ENCODE results near the gene MICU1. TPM values are rescaled to one million over a fixed set of nuclear protein-coding genes. Genes with fewer than 3 reads are reported as not detected.

MICU1 gene
- polyA plus RNA-seq, 1 of the 3 experiments (the other 2 are of a cell fraction), result 24.6 TPM

- ChIA-PET POLR2A (interaction anchor here (0.5 kb wide), 1 partner anchor 28 kb away, joined by 3 read pairs; no protein-coding TSS in a partner anchor), CTCF (interaction anchor here (0.9 kb wide), 1 partner anchor 19 kb away, joined by 3 read pairs; no protein-coding TSS in a partner anchor)
- Histone ChIP-seq H3K9ac (no peak overlapping the region), H3K79me2 (ENCODE audit: insufficient read depth) (no peaks in the 10 kb centered on the region), H3K9me3 (no peaks in the 10 kb centered on the region), H3F3A (replicated peaks; ENCODE audit: insufficient read depth) (no peaks in the 10 kb centered on the region), H3K4me2 (no peak overlapping the region), H3K4me1 (ENCODE audit: control insufficient read depth in 1 of 2, insufficient read depth in 2 of 2, low read depth in 1 of 2, low read length in 1 of 2) (no peaks in the 10 kb centered on the region), H3K4me3 (ENCODE audit: low read depth in 2 of 2, low read length in 1 of 2) (no peak overlapping the region), H3K27ac (ENCODE audit: low read depth in 2 of 2, low read length in 1 of 2) (no peak overlapping the region), H3K9me2 (no peaks in the 10 kb centered on the region), H3K36me3 (replicated peaks in 1 of 2; ENCODE audit: control insufficient read depth in 1 of 2, insufficient read depth in 2 of 2, low read length in 1 of 2) (no peaks in the 10 kb centered on the region), H3K27me3 (ENCODE audit: insufficient read depth) (no peaks in the 10 kb centered on the region), H2AFZ (ENCODE audit: low read depth) (no peak overlapping the region), H4K20me1 (ENCODE audit: insufficient read depth) (no peaks in the 10 kb centered on the region)
- TF ChIP-seq JUND (IDR thresholded peaks at IDR 0.05) (no peak), NRF1 (IDR thresholded peaks at IDR 0.05; ENCODE audit: low read depth, low read length) (no peak), FOXJ3 (CRISPR knock-in tag; IDR thresholded peaks at IDR 0.05) (no peak), SMC3 (IDR thresholded peaks at IDR 0.05; ENCODE audit: low read depth, low read length) (no peak)
- TF ChIP-seq, protein P1, sequence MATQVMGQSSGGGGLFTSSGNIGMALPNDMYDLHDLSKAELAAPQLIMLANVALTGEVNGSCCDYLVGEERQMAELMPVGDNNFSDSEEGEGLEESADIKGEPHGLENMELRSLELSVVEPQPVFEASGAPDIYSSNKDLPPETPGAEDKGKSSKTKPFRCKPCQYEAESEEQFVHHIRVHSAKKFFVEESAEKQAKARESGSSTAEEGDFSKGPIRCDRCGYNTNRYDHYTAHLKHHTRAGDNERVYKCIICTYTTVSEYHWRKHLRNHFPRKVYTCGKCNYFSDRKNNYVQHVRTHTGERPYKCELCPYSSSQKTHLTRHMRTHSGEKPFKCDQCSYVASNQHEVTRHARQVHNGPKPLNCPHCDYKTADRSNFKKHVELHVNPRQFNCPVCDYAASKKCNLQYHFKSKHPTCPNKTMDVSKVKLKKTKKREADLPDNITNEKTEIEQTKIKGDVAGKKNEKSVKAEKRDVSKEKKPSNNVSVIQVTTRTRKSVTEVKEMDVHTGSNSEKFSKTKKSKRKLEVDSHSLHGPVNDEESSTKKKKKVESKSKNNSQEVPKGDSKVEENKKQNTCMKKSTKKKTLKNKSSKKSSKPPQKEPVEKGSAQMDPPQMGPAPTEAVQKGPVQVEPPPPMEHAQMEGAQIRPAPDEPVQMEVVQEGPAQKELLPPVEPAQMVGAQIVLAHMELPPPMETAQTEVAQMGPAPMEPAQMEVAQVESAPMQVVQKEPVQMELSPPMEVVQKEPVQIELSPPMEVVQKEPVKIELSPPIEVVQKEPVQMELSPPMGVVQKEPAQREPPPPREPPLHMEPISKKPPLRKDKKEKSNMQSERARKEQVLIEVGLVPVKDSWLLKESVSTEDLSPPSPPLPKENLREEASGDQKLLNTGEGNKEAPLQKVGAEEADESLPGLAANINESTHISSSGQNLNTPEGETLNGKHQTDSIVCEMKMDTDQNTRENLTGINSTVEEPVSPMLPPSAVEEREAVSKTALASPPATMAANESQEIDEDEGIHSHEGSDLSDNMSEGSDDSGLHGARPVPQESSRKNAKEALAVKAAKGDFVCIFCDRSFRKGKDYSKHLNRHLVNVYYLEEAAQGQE (IDR thresholded peaks at IDR 0.05; ENCODE audit: low read depth, low read length), result no peak
- TF ChIP-seq, protein P2, sequence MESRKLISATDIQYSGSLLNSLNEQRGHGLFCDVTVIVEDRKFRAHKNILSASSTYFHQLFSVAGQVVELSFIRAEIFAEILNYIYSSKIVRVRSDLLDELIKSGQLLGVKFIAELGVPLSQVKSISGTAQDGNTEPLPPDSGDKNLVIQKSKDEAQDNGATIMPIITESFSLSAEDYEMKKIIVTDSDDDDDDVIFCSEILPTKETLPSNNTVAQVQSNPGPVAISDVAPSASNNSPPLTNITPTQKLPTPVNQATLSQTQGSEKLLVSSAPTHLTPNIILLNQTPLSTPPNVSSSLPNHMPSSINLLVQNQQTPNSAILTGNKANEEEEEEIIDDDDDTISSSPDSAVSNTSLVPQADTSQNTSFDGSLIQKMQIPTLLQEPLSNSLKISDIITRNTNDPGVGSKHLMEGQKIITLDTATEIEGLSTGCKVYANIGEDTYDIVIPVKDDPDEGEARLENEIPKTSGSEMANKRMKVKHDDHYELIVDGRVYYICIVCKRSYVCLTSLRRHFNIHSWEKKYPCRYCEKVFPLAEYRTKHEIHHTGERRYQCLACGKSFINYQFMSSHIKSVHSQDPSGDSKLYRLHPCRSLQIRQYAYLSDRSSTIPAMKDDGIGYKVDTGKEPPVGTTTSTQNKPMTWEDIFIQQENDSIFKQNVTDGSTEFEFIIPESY (IDR thresholded peaks at IDR 0.05; ENCODE audit: borderline replicate concordance, low read depth), result no peak
- DNase-seq, result no peak
- 84% methylated on average over 4 of the region's 4 CpGs for WGBS (ENCODE audit: low lambda C conversion rate)
Observed at GRCh38 chr10:72416661-72417060, 209.2 kb downstream of the MICU1 start.

- POLR2A ChIA-PET, result no interaction called here
- H3K27me3 ChIP-seq (ENCODE audit: insufficient read depth), result no peaks in the 10 kb centered on the region
- H3K4me3 ChIP-seq (ENCODE audit: low read depth in 2 of 2, low read length in 1 of 2), result no peak overlapping the region
- no peaks in the 10 kb centered on the region for H3F3A ChIP-seq (replicated peaks; ENCODE audit: insufficient read depth)
- no peaks in the 10 kb centered on the region for H3K9me2 ChIP-seq
- H3K4me2 ChIP-seq, result no peak overlapping the region
- 74% methylated on average over 3 of the region's 3 CpGs for whole genome bisulfite sequencing (ENCODE audit: low lambda C conversion rate)
- H3K4me1 ChIP-seq (ENCODE audit: control insufficient read depth in 1 of 2, insufficient read depth in 2 of 2, low read depth in 1 of 2, low read length in 1 of 2), result no peaks in the 10 kb centered on the region
- no peaks in the 10 kb centered on the region for H3K79me2 ChIP-seq (ENCODE audit: insufficient read depth)
- H3K9ac ChIP-seq, result no peak overlapping the region
- DNase-seq, result no peak
- H2AFZ ChIP-seq (ENCODE audit: low read depth), result no peak overlapping the region
- H3K9me3 ChIP-seq, result no peaks in the 10 kb centered on the region
- CTCF ChIA-PET, result no interaction called here
- no peak overlapping the region for H3K27ac ChIP-seq (ENCODE audit: low read depth in 2 of 2, low read length in 1 of 2)
- no peaks in the 10 kb centered on the region for H4K20me1 ChIP-seq (ENCODE audit: insufficient read depth)
- H3K36me3 ChIP-seq (replicated peaks in 1 of 2; ENCODE audit: control insufficient read depth in 1 of 2, insufficient read depth in 2 of 2, low read length in 1 of 2), result no peaks in the 10 kb centered on the region
- TF ChIP-seq FOXM1 (IDR thresholded peaks at IDR 0.05; ENCODE audit: low read depth) (no peak), MEF2A (IDR thresholded peaks at IDR 0.05; ENCODE audit: borderline replicate concordance, low read depth) (no peak), GABPA (IDR thresholded peaks at IDR 0.05; ENCODE audit: low read depth) (no peak), RXRA (IDR thresholded peaks at IDR 0.05; ENCODE audit: borderline replicate concordance, low read depth) (no peak), RFX5 (IDR thresholded peaks at IDR 0.05; ENCODE audit: low read length) (no peak), NRF1 (IDR thresholded peaks at IDR 0.05; ENCODE audit: low read depth, low read length) (no peak), YY1 (IDR thresholded peaks at IDR 0.05; ENCODE audit: low read depth) (no peak), RAD21 (IDR thresholded peaks at IDR 0.05; ENCODE audit: low read length) (no peak), JUND (IDR thresholded peaks at IDR 0.05) (no peak), PBX3 (IDR thresholded peaks at IDR 0.05) (no peak), POLR2AphosphoS5 (IDR thresholded peaks at IDR 0.05; ENCODE audit: low read depth, low read length) (no peak), FOXJ3 (CRISPR knock-in tag; IDR thresholded peaks at IDR 0.05) (no peak), TAF1 (IDR thresholded peaks at IDR 0.05; ENCODE audit: borderline replicate concordance, low read depth, low read length) (no peak)
- TF ChIP-seq, protein P3, sequence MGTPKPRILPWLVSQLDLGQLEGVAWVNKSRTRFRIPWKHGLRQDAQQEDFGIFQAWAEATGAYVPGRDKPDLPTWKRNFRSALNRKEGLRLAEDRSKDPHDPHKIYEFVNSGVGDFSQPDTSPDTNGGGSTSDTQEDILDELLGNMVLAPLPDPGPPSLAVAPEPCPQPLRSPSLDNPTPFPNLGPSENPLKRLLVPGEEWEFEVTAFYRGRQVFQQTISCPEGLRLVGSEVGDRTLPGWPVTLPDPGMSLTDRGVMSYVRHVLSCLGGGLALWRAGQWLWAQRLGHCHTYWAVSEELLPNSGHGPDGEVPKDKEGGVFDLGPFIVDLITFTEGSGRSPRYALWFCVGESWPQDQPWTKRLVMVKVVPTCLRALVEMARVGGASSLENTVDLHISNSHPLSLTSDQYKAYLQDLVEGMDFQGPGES (IDR thresholded peaks at IDR 0.05; ENCODE audit: low read depth, low read length), result no peak
Observed at GRCh38 chr10:72414642-72415041, 211.2 kb downstream of the MICU1 start.
